GM19324 (cell line): Measurements from ENCODE around the gene SCN9A.
"Not testable (repeated sequence)": the region's sequence is repeated elsewhere in the genome, so short reads cannot be mapped to it uniquely, and the experiment has no call there.

Source experiments
- ATAC-seq: cut with Tn5 transposase; IDR thresholded peaks from one replicate; pipeline ENCODE4 v1.9.1; 2021; ENCODE audit warnings: mild to moderate bottlenecking, moderate library complexity; ENCODE audit not compliant: unreplicated experiment, low FRiP score

The SCN9A gene

GRCh38 chr2:166257859-166258258 is 117.9 kb downstream of the SCN9A start:
- no peak for ATAC-seq

GRCh38 chr2:166256896-166257295 is 118.8 kb downstream of the SCN9A start:
- no peak for ATAC-seq

DNA sequence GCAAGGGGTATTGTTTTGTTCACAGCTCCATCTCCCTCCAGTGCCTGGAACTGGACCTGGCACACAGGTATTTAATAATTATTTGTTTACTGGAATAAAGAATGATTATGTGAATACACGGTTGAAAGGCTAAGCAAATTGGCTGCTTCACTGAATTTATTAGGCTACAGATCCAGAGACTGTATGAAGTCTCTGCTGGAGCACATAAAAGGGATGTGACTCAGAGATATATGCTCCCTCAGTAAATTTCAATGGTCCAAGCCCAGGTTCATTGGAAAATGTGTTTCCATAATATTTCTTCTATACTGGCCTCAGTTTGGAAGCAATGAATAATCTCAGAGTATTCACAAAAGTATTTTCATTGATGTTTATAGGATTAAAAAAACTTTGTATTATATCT is 126.4 kb downstream of the SCN9A start:
- ATAC-seq, result no peak

- ATAC-seq, result no peak
Measured at GRCh38 chr2:166246901-166247300, 128.8 kb downstream of the SCN9A start.

GRCh38 chr2:166242309-166242708 is 133.4 kb downstream of the SCN9A start:
- no peak for ATAC-seq

DNA sequence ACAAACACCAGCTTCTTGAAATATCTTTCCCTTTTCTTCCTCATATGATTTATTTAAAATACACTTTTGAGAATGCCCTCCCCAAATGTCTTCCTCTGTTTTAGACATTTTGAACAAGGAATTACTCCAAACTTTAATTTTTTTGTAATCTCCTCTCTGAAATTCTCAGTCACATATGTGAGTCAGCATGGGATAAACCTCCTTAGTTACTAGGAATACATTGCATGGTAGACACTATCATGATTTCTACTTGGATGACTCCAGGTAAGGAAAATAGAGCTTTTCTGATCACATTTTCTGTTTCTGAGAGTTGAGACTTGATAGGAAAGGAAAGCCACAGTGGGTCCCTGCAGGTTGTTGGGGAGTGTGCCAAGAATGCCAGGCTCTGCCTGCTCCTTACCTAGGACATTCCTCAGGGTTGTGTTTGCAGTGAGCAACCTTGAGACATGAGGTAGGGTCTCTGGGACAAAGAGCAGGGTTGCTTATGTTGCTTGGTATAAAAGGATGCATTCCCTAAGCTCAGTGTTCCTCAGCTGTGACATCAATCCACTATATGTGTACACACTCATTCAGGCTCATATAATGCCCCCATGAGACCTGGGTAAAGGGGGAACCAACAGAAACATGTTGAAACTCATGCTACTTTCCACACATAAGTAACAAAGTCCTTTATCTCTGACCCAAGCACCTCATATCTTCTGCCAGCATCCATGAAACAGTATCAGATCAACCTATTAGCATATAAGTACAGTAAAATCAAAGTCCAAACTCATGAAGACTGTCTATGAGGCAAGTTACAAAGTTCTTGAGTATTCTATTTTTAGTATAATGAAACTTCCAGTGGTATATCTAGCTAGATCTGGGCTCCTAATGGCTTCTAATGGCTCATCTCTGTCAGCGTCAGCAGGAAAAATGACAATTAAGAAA is 135.1 kb downstream of the SCN9A start:
- ATAC-seq, result no peak

GRCh38 chr2:166239548-166239947 is 136.2 kb downstream of the SCN9A start:
- ATAC-seq, result no peak

GRCh38 chr2:166238176-166238575 is 137.6 kb downstream of the SCN9A start:
- ATAC-seq, result no peak

DNA sequence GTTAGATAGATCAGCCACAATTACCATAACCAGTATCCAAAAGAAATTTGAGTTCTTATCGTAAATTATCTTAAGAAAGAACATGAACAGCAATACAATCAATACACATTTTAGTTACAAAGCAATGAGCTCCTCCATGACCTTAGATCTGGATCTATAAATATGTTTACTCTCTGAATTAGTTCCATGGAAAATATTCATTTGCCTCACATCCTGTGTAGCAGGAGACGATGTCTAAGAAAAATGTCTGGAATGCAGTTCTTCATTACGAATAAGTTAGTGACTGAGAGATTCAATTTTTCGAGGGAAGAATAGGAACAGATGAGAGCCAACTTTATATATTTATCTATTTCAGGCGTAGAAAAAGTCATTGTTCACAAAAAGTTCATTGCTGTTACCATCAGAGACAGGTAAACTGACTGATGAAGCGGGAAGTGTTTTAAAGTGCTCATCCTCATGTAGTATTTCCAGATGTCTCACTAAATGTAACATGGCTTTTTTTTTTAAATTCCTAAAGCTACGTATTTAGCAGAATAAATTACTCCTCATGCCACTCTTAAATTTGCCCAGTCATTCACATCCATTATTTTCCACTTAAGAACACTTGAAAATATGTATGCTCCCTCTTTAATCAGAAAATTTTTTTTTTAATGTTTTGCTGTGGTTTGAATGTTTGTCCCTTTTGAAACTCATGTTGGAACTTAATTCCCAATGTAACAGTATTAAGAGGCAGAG is 141.5 kb downstream of the SCN9A start:
- no peak for ATAC-seq

DNA sequence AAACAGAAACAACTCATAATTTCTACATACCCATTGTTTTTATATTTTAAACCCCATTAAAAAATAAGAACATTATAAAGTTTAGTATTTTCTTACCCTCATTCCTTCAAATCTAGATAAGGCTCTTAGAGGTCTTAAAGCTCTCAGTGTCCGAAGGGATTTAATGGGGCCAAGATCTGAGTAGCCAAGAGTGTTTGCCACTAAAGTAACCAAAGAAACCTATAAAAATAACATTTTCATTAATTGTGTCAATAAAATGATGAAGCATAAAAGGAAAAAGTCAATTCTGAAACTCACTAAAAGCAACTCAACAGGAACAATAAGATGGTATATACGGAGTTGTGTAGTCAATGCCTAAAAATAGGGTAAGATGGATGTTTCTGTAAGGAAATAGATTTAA is 142.5 kb downstream of the SCN9A start:
- ATAC-seq, result no peak

DNA sequence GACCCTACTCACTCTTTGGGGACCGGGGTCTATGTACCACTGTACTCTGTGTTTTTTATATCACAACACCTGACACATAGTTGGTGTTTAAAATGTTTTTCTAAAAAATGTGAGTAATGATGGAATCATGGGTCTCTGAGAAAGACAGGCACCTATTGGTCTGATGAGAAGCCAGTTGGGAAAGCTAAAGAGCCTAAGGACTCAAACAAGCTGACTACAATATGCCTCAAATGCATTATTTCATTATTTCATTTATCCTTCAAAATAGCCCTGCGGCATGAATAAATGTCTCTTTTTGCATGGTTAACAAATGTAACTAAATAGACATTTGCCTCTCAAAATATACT is 145.0 kb downstream of the SCN9A start:
- ATAC-seq, result no peak

DNA sequence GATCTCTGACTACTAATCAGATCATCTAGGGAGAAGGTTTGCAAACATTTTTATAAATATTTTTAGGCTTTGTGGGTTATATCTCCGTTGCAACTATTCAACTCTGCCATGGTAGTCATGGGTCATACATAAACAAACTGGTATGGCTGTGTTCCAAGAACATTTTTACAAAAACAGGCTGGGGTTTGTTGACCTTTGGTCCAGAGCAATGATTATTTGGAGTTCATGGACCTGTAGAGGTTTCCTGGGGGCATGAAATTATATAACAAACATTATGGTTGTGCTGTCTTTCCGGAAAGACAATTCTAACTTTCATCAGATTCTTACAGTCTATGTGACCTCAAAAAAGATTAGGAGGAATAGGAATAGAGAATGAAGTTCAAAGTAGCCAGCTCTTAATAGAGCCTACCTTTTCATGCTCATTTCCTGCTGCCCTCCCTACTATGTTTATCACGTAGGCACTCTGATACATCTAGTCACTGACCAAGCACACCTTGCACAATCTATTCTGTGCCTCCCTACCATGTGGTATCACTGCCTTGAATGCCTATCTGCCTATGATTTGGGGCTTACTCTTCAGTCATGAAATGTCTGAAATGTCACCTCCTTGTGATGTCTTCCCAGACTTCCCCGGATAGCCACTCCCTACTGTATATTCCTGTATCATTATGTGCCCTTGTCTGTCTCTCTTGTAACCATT is 145.6 kb downstream of the SCN9A start:
- ATAC-seq, result no peak

- ATAC-seq, result no peak
Measured at GRCh38 chr2:166229678-166230023, 146.1 kb downstream of the SCN9A start.

DNA sequence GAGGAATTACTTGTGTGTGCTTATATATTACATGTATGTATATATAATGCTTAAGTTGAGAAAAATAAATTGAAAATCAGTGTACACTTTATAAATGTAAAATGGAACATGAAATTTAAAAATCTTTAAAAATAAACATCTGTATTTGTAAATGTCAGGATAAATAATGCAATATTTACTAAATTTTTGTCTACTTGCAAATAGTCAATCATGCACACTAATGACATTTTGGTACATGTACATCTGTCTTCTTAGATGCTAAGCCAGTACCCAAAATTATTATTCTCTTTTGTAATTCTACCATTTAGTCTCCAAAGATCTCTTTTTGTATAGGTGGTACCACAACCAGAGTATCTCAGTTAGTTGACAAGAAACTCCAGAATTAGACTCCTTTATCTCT is 151.5 kb downstream of the SCN9A start:
- ATAC-seq, result no peak

- ATAC-seq, result no peak
Measured at GRCh38 chr2:166223298-166223697, 152.4 kb downstream of the SCN9A start.

DNA sequence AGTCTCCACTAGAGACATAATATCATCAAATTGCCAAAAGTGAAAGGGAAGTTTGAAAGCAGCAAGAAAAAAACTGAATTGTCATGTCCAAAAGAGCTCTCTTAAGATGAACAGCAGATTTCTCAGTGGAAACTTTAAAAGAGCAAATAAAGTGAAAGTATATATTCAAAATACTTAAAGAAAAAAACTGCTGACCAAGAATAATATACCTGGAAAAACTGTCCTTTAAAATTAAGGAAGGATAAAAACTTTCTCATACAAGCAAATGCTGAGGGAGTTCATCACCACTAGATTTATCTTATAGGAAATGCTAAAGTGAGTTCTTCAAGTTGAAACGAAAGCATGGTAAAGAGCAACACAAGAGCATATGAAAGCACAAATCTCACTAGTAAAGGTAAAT is 164.7 kb downstream of the SCN9A start:
- no peak for ATAC-seq

DNA sequence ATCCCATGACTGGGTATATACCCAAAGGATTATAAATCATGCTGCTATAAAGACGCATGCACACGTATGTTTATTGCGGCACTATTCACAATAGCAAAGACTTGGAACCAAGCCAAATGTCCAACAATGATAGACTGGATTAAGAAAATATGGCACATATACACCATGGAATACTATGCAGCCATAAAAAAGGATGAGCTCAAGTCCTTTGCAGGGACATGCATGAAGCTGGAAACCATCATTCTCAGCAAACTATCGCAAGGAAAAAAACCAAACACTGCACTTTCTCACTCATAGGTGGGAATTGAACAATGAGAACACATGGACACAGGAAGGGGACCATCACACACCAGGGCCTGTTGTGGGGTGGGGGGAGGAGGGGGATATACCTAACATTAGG is 165.8 kb downstream of the SCN9A start:
- not testable (repeated sequence) for ATAC-seq

DNA sequence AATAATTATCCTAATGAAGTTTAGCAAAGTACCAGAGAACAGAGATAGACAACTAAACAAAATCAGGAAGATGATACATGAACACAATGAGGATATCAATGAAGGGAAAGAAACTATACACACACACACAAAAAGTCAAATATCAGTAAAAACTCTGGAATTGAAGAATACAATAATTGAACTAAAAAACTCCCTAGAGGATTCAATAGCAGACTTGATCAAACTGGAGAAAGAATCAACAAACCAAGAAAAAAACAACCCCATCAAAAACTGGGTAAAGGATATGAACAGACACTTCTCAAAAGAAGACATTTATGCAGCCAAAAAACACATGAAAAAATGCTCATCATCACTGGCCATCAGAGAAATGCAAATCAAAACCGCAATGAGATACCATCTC is 166.4 kb downstream of the SCN9A start:
- ATAC-seq, result not testable (repeated sequence)

DNA sequence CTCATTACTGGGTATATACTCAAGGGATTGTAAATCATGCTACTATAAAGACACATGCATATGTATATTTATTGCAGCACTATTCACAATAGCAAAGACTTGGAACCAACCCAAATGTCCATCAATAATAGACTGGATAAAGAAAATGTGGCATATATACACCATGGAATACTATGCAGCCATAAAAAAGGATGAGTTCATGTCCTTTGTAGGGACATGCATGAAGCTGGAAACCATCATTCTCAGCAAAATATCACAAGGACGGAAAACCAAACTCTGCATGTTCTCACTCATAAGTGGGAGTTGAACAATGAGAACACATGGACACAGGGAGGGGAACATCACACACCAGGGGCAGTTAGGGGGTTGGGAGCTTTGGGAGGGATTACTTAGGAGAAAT is 169.6 kb downstream of the SCN9A start:
- not testable (repeated sequence) for ATAC-seq

DNA sequence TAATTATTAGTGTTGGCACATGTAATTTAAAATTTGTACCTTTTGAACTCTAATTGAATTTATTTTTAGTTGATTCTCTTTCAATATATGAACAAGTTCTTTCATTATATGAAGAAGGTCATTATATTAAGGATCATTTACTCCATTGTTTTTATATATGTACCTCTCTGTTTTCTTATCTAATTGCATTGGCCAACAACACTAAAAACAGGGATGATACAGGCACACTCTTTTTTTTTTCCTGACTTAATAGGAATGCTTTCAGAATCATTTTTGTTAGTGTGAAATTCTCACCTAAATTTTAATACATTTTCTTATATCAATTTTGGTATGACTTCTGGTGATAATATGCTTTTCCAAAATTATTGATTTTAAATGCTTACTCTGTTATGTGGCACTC is 173.0 kb downstream of the SCN9A start:
- no peak for ATAC-seq

- no peak for ATAC-seq
Measured at GRCh38 chr2:166197446-166197845, 178.3 kb downstream of the SCN9A start.
